Measurements from ENCODE around the gene PGGHG. TPM values are rescaled to one million over a fixed set of nuclear protein-coding genes. Genes with fewer than 3 reads are reported as not detected.
A peak's percentile ranks its signal among the peaks of the same experiment; 100 is the strongest.
"Not testable (repeated sequence)": the region's sequence is repeated elsewhere in the genome, so short reads cannot be mapped to it uniquely, and the experiment has no call there.

Gene PGGHG
- polyA plus RNA-seq, 3 donors, result 21.5 to 27.7 (median 22.2) TPM

DNA sequence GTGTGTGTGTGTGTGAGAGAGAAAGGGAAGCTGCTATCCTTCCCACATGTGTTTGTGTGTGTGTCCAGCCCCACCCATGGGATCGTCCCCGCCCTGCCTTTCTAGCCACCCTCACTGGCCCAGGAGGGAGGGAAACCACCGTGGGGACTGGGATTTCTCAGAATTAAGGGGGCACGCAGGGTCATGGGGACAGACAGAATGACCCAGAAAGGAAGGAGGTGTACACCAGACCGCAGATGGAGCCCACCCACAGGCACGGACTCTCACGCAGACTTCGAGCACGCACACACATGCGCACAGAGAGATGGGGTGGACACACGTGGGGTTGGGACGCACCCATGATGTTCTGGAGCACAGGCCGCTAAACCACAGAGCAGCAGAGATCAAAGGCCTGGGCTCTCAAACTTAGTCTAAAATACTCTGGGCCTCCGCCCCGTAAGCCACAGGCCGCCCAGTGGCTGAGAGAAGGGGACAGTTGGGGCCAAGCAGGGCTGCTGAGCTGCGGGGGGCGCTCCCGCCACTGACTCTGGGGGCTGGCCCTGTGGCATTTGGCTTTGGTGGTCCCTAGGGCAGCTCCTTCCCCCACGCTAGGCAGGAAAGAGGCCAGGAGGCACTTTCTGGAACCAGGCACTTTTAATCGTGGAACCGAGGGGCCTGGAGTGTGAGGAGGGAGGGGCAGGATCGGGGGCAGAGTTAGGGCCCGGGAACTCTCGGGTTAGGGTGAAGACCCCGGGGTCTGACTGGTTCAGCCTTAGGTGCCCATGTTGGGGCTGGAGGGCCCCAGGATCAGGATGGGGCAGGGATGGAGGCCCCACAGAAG is 8.9 kb downstream of the PGGHG start:
- no peak for DNase-seq

DNA sequence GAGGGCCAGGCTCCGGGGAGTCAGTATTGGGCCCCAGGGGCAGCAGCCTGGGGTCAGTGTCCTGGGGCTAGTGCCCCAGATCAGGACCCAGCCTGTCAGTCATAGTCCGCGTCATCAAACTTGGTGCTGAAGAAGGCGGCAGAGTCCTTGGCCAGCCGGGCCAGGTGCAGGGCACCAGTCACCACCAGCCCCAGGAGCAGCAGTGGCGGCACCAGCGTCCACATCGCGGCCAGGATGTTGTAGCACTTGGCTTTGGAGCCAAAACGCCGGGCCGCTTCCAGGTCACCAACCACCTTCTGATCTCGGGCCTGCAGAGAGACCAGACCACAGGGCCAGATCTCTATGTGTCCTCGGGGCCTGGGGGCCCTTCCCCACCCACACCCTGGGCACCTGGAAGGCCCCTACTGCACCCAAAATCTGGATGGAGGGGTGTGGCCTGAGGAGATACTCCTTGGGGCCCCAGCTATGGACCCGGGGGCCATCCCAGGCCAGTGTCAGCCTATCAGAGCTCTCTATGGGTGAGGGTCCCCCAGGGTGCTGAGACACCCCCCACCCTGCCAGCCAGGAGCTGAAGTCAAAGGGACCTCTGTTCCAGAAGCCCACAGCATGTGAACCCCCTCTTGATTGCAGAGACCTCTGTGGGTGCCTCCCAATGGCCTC is 9.6 kb downstream of the PGGHG start:
- DNase-seq, result no peak

DNA sequence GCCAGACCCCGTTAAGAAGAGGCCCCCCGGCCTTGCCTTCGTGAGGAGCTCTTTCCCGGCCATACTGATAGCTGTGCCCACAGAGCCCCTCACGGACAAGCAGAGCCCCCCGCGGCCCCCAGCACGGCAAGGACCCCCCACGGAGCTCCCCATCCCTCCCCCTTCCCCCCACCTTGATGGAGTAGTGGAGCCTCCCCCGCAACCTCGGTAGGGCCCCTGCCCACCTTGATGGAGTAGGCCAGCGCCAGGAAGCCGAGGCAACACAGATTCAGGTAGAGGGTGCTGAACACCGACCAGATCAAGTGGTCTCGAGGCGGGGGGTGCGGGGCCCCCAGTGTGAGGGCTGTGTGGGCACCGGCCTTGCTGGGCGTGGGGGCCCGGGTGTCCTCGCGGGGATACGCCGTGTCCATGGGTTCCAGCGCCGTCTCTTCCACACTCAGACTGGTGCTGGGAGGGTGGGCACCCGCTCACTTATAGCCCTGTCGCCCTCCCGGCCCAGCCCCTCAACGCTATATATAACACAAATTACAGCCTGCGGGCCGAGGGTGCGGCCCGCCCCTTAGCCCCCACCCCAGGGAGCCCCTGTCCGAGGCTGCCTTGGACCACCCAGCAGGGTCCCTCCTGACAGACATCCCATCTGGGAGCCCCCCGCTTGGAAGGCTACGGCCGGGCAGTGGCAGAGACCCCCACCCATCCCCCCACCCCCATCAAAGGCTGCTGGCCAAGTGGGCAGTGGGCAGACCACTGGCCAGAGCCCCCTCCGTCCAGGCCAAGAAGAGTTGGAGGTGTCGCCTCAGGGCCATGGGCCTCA is 10.4 kb downstream of the PGGHG start, which contains the start of gene IFITM5:
Gene IFITM5 (minus strand): TSS at position 446 of the 811 bp plus-strand sequence. CDS start 36 bp downstream, at position 410.
- no peak for DNase-seq

- no peak for DNase-seq
Observed at GRCh38 chr11:299951-300735, 11.2 kb downstream of the PGGHG start.

DNA sequence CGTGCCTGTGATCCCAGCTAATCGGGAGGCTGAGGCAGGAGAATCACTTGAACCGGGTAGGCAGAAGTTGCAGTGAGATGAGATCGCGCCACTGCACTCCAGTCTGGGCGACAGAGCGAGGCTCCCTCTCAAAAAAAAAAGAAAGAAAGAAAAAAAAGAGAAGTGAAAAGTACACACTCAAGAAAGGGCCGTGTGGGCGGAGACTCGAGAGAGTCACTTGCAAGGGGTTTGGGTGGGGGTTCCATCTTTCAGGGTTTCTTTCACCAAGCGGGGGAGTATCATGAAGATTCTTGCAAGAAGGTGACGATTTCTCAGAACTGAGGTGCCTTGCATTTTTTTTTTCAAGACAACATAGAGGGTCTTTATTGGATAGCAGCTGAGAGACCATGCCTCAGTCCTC is 14.4 kb downstream of the PGGHG start:
- no peak for DNase-seq

GRCh38 chr11:304061-304506 is 15.2 kb downstream of the PGGHG start:
- no peak for DNase-seq

DNA sequence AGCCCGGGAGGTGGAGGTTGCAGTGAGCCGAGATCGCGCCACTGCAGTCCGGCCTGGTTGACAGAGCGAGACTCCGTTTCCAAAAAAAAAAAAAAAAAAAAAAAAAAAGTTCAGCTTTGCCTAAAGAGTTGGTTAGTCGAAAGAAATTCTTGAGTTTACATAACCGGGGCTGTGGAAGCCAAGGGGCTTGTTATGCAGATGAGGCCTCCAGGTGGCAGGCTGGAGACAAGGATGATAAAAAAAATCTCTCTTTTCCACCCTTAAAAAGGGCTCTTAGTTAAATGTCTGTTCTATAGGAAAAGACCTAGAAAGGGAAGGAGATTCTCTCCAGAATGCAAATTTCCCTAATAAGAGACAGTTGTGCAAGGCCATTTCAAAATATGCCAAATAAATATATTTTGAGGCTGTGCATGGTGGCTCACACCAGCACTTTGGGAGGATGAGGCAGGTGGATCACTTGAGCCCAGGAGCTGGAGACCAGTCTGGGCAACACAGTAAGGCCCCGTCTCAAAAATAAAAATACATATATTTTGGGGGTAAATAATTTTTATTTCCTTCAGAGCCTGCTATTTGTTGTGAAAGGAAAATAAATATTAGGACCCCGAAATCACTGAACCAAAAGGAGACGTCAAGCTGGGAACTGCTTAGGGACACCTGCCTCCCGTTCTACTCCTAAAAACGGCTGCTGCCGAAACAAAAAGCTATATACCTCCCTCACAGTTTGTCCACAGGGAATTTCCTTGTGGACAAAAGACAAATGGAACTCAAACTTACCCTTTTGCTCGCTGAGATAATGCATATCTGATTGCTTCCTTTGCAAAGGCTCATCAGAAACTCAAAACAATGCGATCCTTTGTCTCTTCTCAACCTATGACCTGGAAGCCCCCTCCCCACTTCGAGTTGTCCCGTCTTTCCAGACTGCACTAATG is 16.3 kb downstream of the PGGHG start:
- peak; percentile 70 for DNase-seq

- DNase-seq, result no peak
Observed at GRCh38 chr11:305844-306211, 16.9 kb downstream of the PGGHG start.

DNA sequence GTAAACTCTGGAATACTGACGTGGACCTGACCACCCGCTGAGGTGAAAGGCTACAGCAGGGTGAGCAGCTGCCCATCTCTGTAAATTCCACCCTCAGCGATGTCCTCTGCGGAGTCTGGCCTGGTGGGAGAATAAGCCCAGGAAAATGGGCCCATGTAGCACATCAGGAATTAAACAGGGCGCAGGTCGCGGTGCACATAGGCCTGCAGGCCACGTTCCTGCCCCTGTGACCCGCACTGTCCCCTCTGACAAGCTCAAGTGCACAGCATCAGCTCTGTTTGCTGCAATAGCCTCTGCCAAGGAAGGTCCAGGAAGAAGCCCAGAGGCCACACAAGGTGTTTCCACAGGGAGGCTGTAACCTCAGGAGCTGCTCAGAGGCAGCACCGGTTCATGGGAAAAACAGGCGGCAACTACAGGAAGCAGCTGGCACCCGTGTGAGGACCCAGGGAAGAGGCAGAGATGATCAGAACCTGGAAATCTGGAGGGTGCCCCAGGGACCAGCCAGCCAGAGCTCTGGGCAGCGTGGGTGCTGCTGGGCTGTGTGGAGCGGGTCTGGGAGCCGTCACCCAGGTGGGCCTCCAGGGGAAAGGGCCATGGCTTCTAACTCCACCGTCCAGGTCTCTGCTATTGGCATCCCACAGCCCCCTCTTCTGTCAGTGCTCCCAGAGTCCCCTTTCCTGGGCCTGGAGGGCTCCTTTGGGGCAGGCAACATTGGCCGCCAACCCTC is 17.9 kb downstream of the PGGHG start:
- no peak for DNase-seq

- DNase-seq, result peak; percentile 90
Observed at GRCh38 chr11:307766-308708, 19.1 kb downstream of the PGGHG start, which contains the start of gene IFITM2. TSS of gene IFITM2 (plus strand) at chr11:307816. CDS start at chr11:308193, 377 bp downstream.

- DNase-seq, result not testable (repeated sequence)
Observed at GRCh38 chr11:308740-309665, 20.1 kb downstream of the PGGHG start.

DNA sequence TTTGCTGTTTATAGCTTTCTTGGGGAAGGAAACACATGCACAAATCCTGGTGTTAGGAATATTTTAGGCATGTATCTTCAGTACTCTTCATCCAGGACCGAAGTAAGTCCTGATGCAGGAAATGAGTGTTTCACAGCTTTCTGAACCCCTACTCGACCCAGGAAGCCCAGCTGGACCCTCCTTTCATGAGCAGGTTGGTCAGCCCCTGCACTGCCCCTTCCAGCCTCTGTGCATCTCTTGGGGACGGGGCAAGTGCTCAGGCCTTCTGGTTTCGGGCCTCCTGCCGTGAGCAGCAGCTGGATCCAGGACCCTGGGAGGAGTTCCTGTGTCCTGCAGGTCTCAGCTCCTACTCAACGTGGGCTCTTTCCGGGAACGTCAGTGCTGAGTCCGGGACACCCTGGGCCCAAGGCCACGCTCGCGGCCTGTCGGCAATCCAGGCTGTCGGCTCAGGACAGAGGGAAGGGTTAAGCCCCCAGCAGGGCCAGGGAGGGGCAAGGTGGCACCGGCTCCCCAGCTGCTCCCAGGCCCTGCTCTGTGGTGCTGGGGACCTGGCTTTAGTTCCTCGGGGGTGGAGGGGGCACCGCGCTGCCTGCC is 21.1 kb downstream of the PGGHG start:
- DNase-seq, result not testable (repeated sequence)

- DNase-seq, result not testable (repeated sequence)
Observed at GRCh38 chr11:311013-311748, 22.3 kb downstream of the PGGHG start.

DNA sequence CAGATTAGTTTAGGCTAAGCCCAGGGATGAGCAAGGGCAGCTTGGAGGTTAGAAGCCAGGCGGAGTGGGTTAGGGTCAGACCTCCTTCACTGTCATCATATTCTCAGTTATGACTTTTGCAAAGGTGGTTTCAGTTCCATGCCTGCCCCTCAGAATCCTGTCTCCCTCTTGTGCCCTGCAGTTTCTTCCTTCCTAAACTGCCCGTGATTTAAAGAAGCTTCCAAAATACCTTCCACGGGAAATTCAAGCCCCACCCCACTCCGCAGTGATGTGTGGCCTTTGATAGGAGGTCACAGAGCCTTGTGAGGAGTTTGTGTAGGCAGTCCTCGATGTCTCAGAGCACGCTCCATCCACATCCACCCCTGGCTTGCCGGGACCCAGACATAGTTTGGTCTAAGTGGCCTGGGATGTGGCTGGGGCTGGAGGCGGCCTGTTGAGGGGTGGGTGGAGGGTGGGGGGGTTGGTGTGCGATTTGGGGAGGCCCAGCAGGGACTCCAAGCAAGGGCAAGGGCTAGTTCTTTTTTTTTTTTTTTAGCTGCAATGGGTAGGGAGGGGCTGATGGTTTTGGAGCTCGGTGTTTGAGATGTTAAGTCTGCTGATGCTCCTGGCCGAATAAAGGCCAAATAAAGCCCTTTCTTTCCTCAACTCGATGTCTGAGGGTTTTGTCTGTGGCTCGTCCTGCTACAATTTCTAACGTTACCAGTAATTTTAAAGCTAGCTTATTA is 23.3 kb downstream of the PGGHG start:
- no peak for DNase-seq

DNA sequence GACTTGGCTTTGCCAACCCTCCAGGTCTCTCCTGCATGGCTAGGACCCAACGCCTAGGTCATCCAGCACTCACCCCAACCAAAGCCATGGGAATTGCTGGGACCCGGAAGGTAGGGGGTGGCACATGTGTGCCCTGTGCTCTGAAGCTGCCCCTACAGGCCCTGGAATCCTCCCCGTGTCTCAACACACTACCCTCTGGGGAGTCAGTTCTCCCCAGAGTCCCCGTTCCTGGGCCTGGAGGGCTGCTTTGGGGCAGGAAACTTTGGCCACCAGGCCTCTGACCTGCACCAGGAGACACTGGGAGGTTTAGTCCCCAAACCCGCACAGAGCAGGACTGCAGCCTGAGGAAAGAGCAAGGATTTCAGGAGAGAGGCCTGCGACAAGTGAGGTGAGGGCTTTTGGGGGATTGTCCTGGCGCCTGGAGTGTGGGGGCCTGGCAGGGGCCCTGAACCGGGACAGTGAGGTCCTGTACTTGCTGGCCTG is 24.4 kb downstream of the PGGHG start:
- DNase-seq, result no peak

Data from renal pelvis (tissue), 4 donors.